KOPT-K1 (cell line): ENCODE results near the gene SRI.
"Not testable (repeated sequence)": the region's sequence is repeated elsewhere in the genome, so short reads cannot be mapped to it uniquely, and the experiment has no call there.

Experiments
- H3K27ac ChIP-seq: fragments of 200-600 bp; sonication (generic); 2 replicates; pipeline ENCODE4 v1.5.1; 2016; ENCODE audit warnings: antibody characterized with exemption, mild to moderate bottlenecking, low read depth, low read length; ENCODE audit not compliant: poor library complexity, severe bottlenecking
- H3K36me3 ChIP-seq: fragments of 200-600 bp; sonication (generic); 2 replicates; pipeline ENCODE4 v1.5.1; 2017; ENCODE audit warnings: antibody characterized with exemption, mild to moderate bottlenecking, low read length, moderate library complexity; ENCODE audit not compliant: insufficient read depth
- H3K9me3 ChIP-seq: fragments of 200-600 bp; sonication (generic); 2 replicates; pipeline ENCODE4 v1.5.1; 2017; ENCODE audit warnings: antibody characterized with exemption, low read length, mild to moderate bottlenecking; ENCODE audit not compliant: insufficient read depth, poor library complexity, severe bottlenecking

Gene SRI, protein sequence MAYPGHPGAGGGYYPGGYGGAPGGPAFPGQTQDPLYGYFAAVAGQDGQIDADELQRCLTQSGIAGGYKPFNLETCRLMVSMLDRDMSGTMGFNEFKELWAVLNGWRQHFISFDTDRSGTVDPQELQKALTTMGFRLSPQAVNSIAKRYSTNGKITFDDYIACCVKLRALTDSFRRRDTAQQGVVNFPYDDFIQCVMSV

DNA sequence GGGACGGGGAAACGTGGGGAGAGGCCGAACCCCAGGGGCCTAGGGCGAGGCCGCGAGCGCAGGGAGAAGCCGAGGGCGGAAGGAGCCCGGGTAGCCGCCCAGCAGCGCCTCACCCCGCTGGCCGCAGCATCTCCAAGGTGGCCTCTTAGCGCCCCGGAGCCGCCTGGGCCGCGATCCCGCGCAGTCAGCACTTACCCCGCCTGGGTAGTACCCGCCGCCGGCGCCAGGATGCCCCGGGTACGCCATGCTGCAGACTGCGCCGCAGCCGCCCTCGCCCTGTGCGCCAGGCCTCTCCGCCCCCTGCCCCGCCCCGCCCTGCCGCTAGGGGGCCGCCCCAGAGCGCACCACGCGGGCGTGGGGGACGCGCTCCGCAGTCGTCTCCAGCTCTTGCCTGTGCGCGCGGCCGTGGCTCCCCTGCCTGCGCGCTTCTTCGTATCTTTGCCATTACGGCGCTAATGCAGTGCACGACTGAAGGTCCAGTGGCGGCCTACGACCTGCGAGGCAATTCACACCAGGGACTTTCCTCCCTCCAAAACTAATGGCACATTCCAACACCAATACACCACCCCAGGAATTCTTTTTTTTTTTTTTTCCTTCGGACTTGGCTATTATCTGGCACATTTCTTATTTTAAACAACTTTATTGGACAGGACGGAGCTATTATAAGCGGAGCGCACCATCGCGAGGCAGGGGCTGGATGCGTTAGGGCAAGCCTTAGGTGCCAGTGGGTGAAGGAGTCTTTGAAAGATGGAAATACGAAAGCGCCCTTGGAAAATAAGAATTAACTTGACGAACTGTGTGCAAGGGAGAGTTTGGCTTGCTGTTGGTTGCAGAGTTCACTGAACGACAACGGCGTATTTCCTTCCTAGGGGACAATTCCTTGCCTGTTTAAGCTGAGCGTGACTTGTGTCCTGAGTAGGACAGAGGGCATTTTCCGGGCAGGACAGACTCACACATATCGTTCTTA lies at the start of gene SRI:
TSS of gene SRI (minus strand) at position 258 of the 967 bp plus-strand sequence. CDS start at position 246, 12 bp downstream.
- H3K27ac ChIP-seq: peak within 1 kb of the TSS; percentile 83
- no peaks in the 10 kb centered on the region for H3K9me3 ChIP-seq
- H3K36me3 ChIP-seq: peaks cover 20% of the 10 kb centered on the region

- H3K27ac ChIP-seq: no peak overlapping the region
- no peaks in the 10 kb centered on the region for H3K9me3 ChIP-seq
- H3K36me3 ChIP-seq: no peaks in the 10 kb centered on the region
Observed at GRCh38 chr7:88269586-88269985, 49.7 kb upstream of the SRI start.

DNA sequence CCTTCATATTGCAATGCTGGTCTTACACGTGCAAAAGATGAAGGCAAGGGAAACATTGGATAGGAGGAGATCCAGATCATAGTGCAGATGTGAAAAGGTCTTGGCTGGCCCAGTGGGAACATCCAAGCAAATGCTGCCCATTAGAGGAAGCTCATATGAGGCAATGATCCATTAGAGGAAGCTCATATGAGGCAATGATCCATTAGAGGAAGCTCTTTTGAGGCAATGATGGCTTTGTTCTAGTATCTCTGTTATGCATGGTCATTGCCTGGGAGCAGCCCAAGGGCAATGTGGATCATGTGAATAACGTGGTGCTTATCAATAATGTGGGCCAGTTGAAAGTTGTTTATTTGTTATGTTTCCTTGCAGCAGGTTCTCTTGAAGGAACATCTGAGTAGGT lies 49.0 kb upstream of the SRI start:
- Histone ChIP-seq H3K9me3 (no peaks in the 10 kb centered on the region), H3K36me3 (no peaks in the 10 kb centered on the region), H3K27ac (no peak overlapping the region)

DNA sequence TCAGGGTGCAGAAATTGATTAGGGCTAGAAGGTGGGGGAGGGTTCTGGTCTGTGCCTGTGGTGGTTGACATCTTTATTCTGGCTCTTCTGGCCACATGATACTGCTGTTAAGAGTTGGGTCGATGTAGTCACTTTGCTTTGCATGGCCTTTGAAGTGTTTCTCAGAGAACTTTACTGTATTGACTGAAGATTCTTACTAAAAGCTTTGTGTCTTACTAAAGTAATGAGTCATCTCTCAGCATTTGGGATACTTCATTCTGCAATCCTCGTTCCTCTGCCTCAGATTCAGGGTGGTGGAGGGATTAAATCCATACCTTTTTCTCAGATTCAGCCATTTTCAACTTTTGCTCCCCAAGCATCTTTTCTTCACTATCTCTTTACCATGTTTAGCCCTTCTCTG lies 48.2 kb upstream of the SRI start:
- H3K36me3 ChIP-seq: no peaks in the 10 kb centered on the region
- H3K9me3 ChIP-seq: no peaks in the 10 kb centered on the region
- no peak overlapping the region for H3K27ac ChIP-seq

GRCh38 chr7:88267421-88267820 lies 47.6 kb upstream of the SRI start:
- H3K36me3 ChIP-seq: no peaks in the 10 kb centered on the region
- no peaks in the 10 kb centered on the region for H3K9me3 ChIP-seq
- no peak overlapping the region for H3K27ac ChIP-seq

GRCh38 chr7:88264987-88265386 lies 45.1 kb upstream of the SRI start:
- not testable (repeated sequence) for H3K27ac ChIP-seq, H3K36me3 ChIP-seq, H3K9me3 ChIP-seq

DNA sequence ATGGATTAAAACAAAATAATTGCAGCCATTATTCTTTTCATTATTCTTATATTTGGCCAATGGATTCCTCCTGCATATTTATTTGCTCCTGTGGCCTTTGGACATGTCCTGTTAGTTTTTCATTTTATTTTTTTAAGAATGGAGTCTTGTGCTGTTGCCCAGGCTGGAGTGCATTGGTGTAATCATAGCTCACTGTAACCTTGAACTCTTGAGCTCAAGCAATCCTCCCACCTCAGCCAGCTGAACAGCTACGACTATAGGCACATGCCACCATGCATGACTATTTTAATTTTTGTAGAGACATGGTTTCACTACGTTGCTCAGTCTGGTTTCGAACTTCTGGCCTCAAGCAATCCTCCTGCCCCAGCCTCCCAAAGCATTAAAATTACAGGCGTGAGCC lies 42.7 kb upstream of the SRI start:
- Histone ChIP-seq H3K27ac (no peak overlapping the region), H3K9me3 (no peaks in the 10 kb centered on the region), H3K36me3 (no peaks in the 10 kb centered on the region)

DNA sequence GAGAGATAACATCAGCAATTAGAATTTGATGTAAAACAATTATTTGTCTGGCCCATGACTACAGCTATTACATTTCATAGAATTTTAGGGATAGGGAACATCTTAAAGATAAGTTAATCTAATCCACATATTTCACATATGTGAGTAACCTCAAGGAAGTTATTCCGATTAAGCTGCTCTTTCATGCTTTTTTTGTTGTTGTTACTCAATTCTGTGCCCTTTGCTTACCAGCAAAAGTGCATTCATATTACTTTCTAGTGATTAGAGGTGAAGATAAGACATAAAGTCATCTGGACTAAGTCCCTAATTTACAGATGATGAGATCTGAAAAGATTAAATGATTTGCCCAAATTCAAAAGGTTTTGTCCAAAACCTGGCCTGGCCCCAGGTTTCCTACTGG lies 40.9 kb upstream of the SRI start:
- Histone ChIP-seq H3K27ac (no peak overlapping the region), H3K9me3 (no peaks in the 10 kb centered on the region), H3K36me3 (no peaks in the 10 kb centered on the region)

- Histone ChIP-seq H3K36me3 (no peaks in the 10 kb centered on the region), H3K27ac (no peak overlapping the region), H3K9me3 (no peaks in the 10 kb centered on the region)
Observed at GRCh38 chr7:88259656-88260380, 40.0 kb upstream of the SRI start.

DNA sequence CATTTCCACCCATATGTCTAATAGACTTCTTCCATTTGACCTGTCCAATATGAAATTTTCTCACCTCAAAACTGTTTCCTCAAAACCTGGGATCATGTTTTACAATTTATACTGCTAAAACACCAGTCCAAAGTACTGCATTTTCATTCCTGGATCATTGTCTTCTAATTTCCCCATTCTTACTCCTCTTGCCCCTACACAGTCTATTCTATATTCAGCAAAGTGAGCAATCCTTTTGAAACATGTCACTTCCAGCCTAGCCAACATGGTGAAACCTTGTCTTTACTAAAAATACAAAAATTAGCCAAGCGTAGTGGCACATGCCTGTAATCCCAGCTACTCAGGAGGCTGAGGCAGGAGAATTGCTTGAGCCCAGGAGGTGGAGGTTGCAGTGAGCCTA lies 38.5 kb upstream of the SRI start:
- not testable (repeated sequence) for H3K27ac ChIP-seq, H3K9me3 ChIP-seq, H3K36me3 ChIP-seq

DNA sequence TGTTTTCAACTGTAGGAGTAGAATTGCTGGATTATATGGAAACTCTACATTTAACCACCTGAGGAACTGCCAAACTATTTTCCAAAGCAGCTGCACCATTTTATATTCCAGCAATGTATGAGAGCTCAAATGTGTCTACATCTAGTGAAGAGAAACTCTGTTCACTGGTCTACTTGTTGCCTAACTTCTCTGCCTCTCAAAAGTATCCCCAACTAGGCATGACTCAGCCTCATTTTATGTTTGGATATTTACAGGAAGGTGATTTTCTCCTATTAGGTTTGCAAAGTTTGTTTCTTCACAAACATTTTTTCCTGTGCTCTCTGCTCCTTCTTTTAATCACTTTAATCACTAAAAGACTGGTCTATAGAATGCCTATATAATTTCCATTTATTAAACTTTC lies 37.1 kb upstream of the SRI start:
- Histone ChIP-seq H3K36me3 (no peaks in the 10 kb centered on the region), H3K27ac (no peak overlapping the region), H3K9me3 (no peaks in the 10 kb centered on the region)

DNA sequence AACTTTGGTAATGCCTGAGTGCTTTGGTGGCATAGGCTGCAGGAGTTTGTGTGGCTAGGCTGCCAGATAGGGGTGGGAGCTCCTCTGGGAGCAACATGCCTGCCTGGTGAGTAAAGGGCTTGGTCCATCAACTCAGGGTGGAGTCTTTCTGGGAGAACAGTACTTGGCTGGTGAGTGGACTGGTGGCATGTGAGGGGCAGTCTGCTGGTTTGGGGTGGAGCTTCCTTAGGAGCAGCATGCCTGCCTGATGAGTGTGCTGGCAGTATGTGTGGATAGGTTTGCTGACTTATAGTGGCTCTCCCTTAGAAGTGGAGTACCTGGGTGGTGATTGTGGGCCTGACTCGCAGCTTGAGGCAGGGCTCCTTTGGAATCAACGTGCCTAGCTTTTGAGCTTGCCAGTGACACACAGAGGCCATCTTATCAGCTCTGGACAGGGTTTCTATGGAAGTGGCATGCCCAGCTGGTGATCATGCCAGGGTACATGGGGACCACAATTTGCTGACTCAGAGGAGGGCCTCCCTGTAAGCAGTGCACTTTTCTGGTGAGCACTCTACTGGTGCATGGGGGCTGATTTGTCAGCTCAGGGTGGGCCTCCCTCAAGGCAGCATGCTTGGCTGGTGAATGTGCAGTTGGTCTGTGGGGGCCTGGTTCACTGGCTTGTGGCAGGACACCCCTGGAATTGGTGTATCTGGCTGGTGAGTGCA lies 35.0 kb upstream of the SRI start:
- Histone ChIP-seq H3K27ac (no peak overlapping the region), H3K9me3 (no peaks in the 10 kb centered on the region), H3K36me3 (no peaks in the 10 kb centered on the region)

DNA sequence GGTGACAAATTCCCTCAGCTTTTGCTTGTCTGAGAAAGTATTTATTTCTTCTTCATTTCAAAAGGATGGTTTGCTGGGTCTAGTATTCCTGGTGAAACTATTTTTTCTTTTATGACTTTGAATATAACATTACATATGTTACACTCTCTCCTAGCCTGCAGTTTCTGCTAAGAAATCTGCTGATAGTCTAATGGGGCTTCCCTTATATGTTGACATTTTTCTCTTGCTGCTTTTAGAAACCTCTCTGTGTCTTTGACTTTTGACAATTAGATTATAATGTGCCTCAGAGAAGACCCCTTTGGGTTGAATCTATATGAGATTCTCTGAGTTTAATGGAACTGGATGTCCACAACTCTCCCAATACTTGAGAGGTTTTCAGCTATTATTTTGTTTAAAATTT lies 33.8 kb upstream of the SRI start:
- H3K9me3 ChIP-seq: no peaks in the 10 kb centered on the region
- no peaks in the 10 kb centered on the region for H3K36me3 ChIP-seq
- H3K27ac ChIP-seq: no peak overlapping the region

DNA sequence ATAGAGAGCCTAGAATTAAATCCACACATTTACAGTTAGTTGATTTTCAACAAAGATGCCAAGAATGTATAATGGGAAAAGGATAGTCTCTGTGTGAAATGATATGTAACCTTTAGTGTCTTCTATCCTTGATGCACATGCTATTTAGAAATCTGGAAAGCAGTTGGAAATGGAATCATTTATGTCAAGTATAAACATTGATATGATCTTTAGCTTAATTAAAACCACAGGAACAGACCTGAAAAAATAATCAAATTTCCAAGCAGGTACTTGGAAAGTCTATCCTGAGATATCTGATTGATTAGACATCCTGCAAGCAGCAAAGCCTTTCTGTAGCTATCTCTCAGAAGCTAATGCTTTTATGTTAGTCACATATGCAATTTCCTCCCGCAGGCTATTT lies 24.4 kb upstream of the SRI start:
- H3K27ac ChIP-seq: no peak overlapping the region
- H3K9me3 ChIP-seq: no peaks in the 10 kb centered on the region
- H3K36me3 ChIP-seq: no peaks in the 10 kb centered on the region
